OCI-LY7 (cell line): ENCODE data around the gene FRMPD4.

Experiments
- CTCF ChIP-seq: fragments of 200-600 bp; sonication (generic); conservative IDR thresholded peaks from 2 replicates; pipeline ENCODE4 v1.5.1; 2014; ENCODE audit warnings: mild to moderate bottlenecking, antibody characterized with exemption, low read length, moderate library complexity, mixed read lengths
- EZH2phosphoT487 ChIP-seq: fragments of 200-600 bp; sonication (generic); IDR thresholded peaks from 2 replicates; pipeline ENCODE4 v1.6.1; 2018; ENCODE audit warnings: low read depth, borderline replicate concordance, mild to moderate bottlenecking, mixed run types, antibody characterized with exemption, low read length, moderate library complexity, mixed read lengths

GRCh38 chrX:12322031-12322430, 183.8 kb downstream of the FRMPD4 start:
- TF ChIP-seq CTCF (no peak), EZH2phosphoT487 (no peak)
